Left hindlimb (tissue), 1 donor: ENCODE results near the gene PIGP.
"Not testable (repeated sequence)": the region's sequence is repeated elsewhere in the genome, so short reads cannot be mapped to it uniquely, and the experiment has no call there.

ENCODE experiments used
- DNase-seq: peaks from one replicate; pipeline ENCODE4 v3.0.0-alpha.2; 2018

The PIGP gene

GRCh38 chr21:37075214-37075770, 2.4 kb upstream of the PIGP start:
- no peak for DNase-seq

DNA sequence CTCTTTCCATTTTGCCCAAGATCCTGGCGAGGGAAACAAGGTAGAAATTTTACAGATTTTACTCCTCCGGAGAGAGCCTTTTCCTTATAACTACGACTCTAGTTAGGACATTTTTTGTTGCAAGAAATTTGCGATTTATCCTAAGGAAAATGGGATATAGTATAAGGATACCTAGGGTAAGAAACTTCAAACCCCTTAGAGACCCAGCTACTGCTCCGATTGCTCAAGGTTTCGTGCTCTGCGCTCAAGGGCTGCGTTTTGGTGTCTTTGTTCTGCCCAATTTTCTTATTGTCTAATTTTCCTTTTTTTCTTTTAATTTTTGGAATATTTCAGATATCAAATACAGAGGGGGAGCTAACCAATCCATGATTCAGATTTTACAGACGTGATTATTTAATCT, 1.7 kb upstream of the PIGP start:
- DNase-seq = no peak

DNA sequence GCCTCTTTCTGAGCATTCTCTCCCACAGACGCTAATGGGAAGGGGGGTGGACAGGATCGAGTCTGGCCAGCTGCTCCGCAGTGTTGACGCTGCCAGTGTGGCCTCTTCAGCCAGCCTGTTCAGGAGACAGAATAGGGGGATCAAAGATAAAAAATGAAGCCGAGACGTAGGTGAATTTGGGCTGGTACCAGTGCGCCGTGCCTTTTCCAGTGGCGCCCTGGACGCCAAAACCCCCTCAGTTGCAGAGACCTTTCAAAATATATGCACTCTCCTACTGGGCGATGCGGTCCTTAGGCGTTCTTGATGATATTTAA, 1.3 kb upstream of the PIGP start:
- peak; percentile 53 for DNase-seq

DNA sequence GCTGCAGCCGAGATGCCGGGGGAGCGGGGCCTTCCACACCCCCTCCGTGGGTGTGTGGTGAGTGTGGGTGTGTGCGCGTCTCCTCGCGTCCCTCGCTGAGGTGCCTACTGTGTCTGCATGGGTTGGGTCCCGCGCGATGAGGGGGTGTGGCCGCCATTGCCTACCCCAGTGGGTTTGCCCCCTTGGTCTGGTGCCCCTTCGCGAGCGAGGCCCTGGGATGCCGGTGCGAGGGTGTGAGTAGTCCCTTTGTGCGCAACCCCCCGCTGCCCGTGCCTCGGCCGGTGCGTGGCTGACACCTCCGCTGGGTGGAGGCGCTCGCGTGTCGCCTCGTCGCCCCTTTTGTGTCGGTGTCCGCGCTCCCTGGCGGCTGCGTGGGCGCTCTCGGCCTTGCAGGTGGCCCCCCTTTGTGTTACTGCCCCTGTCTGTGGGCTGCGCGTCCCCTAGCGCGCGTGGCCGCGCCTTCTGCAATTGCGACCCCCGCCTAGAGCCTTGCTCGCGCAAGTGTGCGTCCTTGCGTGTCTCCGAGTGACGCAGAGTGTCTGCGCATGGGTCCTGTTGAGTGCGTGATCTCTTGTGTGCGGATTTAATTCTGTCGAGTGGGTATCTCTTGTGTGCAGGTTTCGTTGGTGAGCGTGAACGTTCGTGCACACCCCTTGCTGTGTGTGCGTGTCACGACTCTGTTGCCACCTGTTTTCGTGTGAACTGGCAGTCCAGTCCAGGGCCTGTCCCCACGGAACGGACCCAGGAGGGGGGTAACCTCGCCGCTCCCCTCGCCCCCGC, 736 bp upstream of the PIGP start:
- DNase-seq = no peak

- DNase-seq = no peak
These were observed 440 bp downstream of the PIGP start for GRCh38 chr21:37072274-37072987.

- DNase-seq = peak; percentile 58
These were observed 1.2 kb downstream of the PIGP start for GRCh38 chr21:37071561-37072273.

- no peak for DNase-seq
These were observed 7.2 kb downstream of the PIGP start for GRCh38 chr21:37065561-37066177.

GRCh38 chr21:37064841-37065240, 8.0 kb downstream of the PIGP start:
- DNase-seq = no peak

GRCh38 chr21:37063433-37063832, 9.4 kb downstream of the PIGP start:
- no peak for DNase-seq

- DNase-seq = no peak
These were observed 10.3 kb downstream of the PIGP start for GRCh38 chr21:37062593-37062935.

DNA sequence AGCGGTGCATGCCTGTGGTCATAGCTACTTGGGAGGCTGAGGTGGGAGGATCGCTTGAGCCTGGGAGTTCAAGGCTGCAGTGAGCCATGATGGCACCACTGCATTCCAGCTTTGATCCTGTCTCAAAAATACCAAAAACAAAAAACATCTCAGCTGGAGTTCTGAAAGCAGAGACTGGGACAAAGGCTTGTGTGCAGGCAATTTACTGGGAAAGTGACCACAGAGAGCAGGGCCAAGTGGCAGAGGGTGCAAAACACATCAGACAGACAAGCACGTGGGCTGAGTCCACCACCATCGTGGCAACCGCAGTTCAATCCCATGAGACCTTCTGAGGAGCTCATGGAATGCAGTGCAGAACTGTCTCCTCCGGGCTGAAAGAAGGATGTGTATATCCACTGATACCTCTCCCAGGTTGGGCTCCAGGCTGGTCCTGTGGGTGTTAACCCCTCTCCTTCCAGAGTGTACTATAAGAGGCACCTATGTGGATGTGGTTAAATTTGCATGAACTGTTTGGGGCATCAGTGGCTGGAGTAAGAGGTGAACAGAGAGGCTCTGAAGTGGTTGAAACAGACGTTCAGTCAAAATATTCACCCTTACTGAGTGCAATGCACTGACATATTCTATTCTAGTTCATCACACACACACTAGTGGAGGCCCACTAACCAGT, 10.8 kb downstream of the PIGP start:
- DNase-seq = peak; percentile 44

GRCh38 chr21:37060296-37060695, 12.6 kb downstream of the PIGP start:
- peak; percentile 76 for DNase-seq

DNA sequence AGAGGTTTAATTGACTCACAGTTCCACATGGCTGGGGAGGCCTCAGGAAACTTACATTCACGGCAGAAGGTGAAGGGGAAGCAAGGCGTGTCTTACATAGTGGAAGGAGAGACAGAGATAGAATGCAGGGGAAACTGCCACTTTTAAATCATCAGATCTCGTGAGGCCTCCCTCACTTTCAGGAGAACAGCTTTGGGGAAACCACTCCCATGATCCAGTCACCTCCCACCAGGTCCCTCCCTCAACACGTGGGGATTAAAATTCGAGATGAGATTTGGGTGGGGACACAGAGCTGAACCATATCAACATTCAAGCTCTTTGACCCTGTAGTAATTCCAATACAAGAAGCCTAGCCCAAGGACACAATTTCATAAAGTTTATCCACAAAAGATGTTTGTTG, 13.7 kb downstream of the PIGP start:
- no peak for DNase-seq

DNA sequence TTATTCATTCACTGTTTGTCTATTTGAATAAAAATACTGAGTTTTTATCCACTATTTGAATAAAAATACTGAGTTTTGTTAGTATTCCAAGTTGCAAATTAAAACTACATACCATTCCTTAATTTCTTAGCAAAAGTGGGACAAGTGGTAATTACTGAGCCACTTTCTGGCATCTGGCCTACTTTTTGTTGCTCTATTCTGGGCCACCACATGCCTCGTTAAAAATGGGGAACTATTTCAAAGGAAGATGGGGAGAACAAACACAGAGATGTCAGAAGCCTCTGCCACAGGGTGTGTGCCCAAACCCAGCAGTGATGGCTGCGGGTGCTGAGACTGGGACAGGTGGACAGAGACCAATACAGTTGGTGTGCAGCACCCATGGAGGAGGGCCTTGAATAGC, 14.6 kb downstream of the PIGP start:
- no peak for DNase-seq

DNA sequence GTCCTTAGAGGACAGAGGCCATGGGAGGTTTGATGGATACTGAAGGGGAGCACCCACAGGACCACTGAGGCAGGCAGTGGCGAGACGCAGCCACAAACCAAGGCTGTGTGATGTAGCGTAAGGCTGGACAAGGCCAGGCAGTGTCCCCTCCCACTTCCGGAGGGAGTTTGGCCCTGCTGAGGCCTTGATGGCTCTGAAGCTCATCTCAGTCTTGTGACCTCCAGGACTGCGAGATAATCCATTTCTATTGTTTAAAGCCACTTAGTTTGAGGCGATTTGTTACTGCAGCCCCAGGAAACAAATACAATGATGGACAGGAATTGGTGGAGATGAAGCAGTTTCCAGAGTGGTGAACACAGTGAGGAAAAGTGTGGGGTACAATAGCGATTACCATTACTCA, 15.3 kb downstream of the PIGP start:
- DNase-seq = no peak

DNA sequence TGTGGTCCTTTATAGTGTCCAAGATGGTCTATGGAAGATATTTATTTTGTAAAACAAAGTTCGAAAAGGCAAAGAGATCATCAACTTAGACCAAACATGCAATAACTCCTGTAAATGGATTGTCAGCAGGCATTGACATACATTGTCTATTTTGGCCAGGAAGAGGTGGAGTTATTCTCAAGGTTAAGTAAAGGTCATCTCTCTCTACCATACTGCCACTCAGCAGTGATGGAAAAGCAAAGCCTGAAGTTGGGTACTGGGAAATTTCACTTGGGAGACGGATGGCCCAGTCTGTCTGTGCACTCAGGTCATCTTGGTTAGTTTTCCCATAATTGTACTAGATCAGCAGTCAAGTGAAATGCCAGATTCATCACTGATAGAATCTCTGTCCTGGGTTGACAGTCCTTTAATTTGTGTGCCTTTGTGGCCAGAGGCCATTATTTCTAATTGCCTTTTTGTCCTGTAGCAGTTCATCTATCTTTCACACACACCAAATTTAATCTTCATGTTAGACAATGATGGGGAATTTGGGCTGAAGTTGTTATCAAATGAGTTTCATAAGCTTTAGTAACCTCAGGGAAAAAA, 17.5 kb downstream of the PIGP start:
- no peak for DNase-seq

GRCh38 chr21:37049741-37050140, 23.1 kb downstream of the PIGP start:
- DNase-seq = not testable (repeated sequence)

- no peak for DNase-seq
These were observed 25.8 kb downstream of the PIGP start for GRCh38 chr21:37047079-37047478.

DNA sequence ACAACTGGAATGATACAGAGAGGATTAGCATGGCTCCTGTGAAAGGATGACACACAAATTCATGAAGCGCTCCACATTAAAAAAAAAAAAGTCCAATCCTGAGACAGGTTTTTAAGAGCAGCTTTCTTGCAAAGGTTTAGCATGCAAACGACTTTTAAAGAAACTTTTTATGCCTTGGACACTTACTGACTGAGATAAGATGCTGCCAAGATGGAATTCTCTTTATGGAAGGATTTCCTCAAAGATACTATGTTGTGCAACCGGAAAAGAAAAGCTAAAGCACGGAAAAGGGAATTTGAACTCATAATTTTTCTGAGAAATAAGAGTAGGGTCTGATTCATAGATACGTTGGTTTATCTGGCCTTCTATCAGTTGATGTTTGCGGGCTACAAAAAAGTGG, 27.3 kb downstream of the PIGP start:
- no peak for DNase-seq

DNA sequence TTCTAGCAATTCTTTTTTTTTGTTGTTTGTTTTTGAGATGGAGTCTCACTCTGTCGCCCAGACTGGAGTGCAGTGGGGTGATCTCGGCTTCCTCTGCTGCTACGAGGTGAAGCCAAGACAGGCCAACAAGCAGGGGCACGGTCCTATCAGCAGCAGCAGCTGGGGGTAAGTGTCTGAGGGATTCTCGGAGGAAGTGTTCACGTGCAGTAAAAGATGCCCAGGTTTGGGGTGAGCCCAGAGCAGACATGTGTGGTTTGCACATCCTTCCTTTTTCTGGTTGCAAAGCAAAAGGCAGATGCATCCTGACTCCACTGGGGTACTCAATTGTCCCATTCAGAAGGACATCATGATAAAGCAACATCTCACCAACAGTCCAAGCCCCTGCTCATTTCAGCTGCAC, 27.7 kb downstream of the PIGP start:
- no peak for DNase-seq

- no peak for DNase-seq
These were observed 28.2 kb downstream of the PIGP start for GRCh38 chr21:37044643-37045042.

- DNase-seq = no peak
These were observed 29.1 kb downstream of the PIGP start for GRCh38 chr21:37043818-37044217.
